MM.1S (cell line): ENCODE results near the gene ZSCAN20.

Experiments
- CTCF ChIP-seq: fragments of 300-600 bp; sonication (generic); IDR thresholded peaks from 2 replicates; pipeline ENCODE4 v1.5.1; 2016; ENCODE audit warnings: antibody characterized with exemption, low read length, mixed read lengths
- EZH2 ChIP-seq: fragments of 300-600 bp; sonication (generic); optimal IDR thresholded peaks from 2 replicates; pipeline ENCODE3; 2017; ENCODE audit warnings: low read depth, mild to moderate bottlenecking, antibody characterized with exemption, low read length, mixed read lengths

GRCh38 chr1:33426916-33427315 is 45.5 kb upstream of the ZSCAN20 start:
- TF ChIP-seq EZH2 (no peak), CTCF (no peak)
